ENCODE results near the gene FBXW7.

- TF ChIP-seq SPI1 (IDR thresholded peaks at IDR 0.05; ENCODE audit: low read depth, low read length) = no peak
- TF ChIP-seq POLR2A (IDR thresholded peaks at IDR 0.05; ENCODE audit: low read depth, low read length) = no peak
Measured at GRCh38 chr4:152359208-152360044, 176.5 kb downstream of the FBXW7 start.

Data from GM12891 (cell line).